ENCODE results near the gene POLK. TPM values are rescaled to one million over a fixed set of nuclear protein-coding genes. Genes with fewer than 3 reads are reported as not detected.

Gene POLK
- total and polyA plus RNA-seq, 2 experiments from 2014 or later = 22.2 to 25.7 TPM

GRCh38 chr5:75547812-75548211 is 36.1 kb downstream of the POLK start:
- H3K4me3 ChIP-seq = no peak overlapping the region
- H3K4me2 ChIP-seq (ENCODE audit: unreplicated experiment) = no peak overlapping the region
- no peak overlapping the region for H3K27ac ChIP-seq
- in situ Hi-C loops (cut with MboI) = no loop called here
- peaks cover 11% of the 10 kb centered on the region for H3K36me3 ChIP-seq (ENCODE audit: low read depth)
- WGBS, 2 experiments (ENCODE audit: low coverage in 1 of 2, low lambda C conversion rate in 2 of 2, missing lambda C conversion rate in 2 of 2) = 95 to 97% methylated on average over 3 of the region's 3 CpGs
- TF ChIP-seq EZH2 (IDR thresholded peaks at IDR 0.05; ENCODE audit: insufficient read depth, poor library complexity, severe bottlenecking) (no peak), EZH2phosphoT487 (IDR thresholded peaks at IDR 0.05; ENCODE audit: insufficient read depth, low read depth) (no peak)
- H4K20me1 ChIP-seq (ENCODE audit: insufficient read depth) = no peaks in the 10 kb centered on the region
- no peaks in the 10 kb centered on the region for H3K9me3 ChIP-seq (ENCODE audit: low read depth)
- no peaks in the 10 kb centered on the region for H3K27me3 ChIP-seq (replicated peaks; ENCODE audit: insufficient read depth)
- no peak overlapping the region for H3K9ac ChIP-seq
- no peak for DNase-seq
- H2AFZ ChIP-seq = no peak overlapping the region
- H3K9me2 ChIP-seq (ENCODE audit: insufficient read depth) = no peaks in the 10 kb centered on the region
- H3K4me1 ChIP-seq (ENCODE audit: insufficient read depth) = peaks cover 6% of the 10 kb centered on the region; the same call in 1 of the 2 replicates
- peaks cover 17% of the 10 kb centered on the region; the same call in 1 of the 2 replicates for H3F3A ChIP-seq (ENCODE audit: insufficient read depth)
- H3K79me2 ChIP-seq (ENCODE audit: insufficient read depth) = peaks cover 61% of the 10 kb centered on the region

DNA sequence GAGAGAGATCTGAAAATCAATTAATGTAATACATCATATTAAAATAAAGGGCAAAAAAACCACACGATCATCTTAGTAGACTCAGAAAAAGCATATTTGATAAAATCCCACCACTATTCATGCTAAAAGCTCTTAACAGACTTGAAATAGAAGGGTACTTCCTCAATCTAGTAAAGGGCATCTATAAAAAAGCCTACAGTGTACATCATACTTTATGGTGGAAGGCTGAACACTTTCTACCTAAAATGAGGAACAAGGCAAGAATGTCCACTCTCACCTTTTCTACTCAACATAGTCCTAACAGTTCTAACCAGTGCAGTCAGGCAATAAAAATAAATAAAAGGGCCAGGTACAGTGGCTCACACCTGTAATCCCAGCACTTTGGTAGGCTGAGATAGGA is 38.9 kb downstream of the POLK start:
- Histone ChIP-seq H4K20me1 (ENCODE audit: insufficient read depth) (no peaks in the 10 kb centered on the region; the same call in 1 of the 2 replicates), H3K9ac (no peak overlapping the region), H3K9me2 (ENCODE audit: insufficient read depth) (no peaks in the 10 kb centered on the region), H2AFZ (no peak overlapping the region), H3K27me3 (replicated peaks; ENCODE audit: insufficient read depth) (no peaks in the 10 kb centered on the region), H3F3A (ENCODE audit: insufficient read depth) (peaks cover 17% of the 10 kb centered on the region; the same call in 1 of the 2 replicates), H3K4me2 (ENCODE audit: unreplicated experiment) (no peak overlapping the region), H3K79me2 (ENCODE audit: insufficient read depth) (peaks cover 55% of the 10 kb centered on the region), H3K4me3 (no peak overlapping the region), H3K4me1 (ENCODE audit: insufficient read depth) (peaks cover 6% of the 10 kb centered on the region; the same call in 1 of the 2 replicates), H3K9me3 (ENCODE audit: low read depth) (no peaks in the 10 kb centered on the region), H3K27ac (no peak overlapping the region), H3K36me3 (ENCODE audit: low read depth) (peaks cover 24% of the 10 kb centered on the region)
- 96 to 97% methylated on average over 1 of the region's 1 CpG for WGBS, 2 experiments (ENCODE audit: low coverage in 1 of 2, low lambda C conversion rate in 2 of 2, missing lambda C conversion rate in 2 of 2)
- no peak for TF ChIP-seq EZH2 (IDR thresholded peaks at IDR 0.05; ENCODE audit: insufficient read depth, poor library complexity, severe bottlenecking)
- TF ChIP-seq EZH2phosphoT487 (IDR thresholded peaks at IDR 0.05; ENCODE audit: insufficient read depth, low read depth) = no peak
- DNase-seq = no peak
- in situ Hi-C loops (cut with MboI) = no loop called here

- DNase-seq = peak; percentile 66
- H3K9me3 ChIP-seq (ENCODE audit: low read depth) = no peaks in the 10 kb centered on the region
- H3K4me1 ChIP-seq (ENCODE audit: insufficient read depth) = peaks cover 6% of the 10 kb centered on the region; the same call in 1 of the 2 replicates
- no peaks in the 10 kb centered on the region for H3K9me2 ChIP-seq (ENCODE audit: insufficient read depth)
- H3K4me3 ChIP-seq = no peak overlapping the region
- no peak overlapping the region for H3K4me2 ChIP-seq (ENCODE audit: unreplicated experiment)
- no peaks in the 10 kb centered on the region for H3K27me3 ChIP-seq (replicated peaks; ENCODE audit: insufficient read depth)
- peaks cover 53% of the 10 kb centered on the region for H3K79me2 ChIP-seq (ENCODE audit: insufficient read depth)
- H3K9ac ChIP-seq = no peak overlapping the region
- H3K36me3 ChIP-seq (ENCODE audit: low read depth) = peaks cover 24% of the 10 kb centered on the region
- no peak overlapping the region for H2AFZ ChIP-seq
- H3K27ac ChIP-seq = no peak overlapping the region
- H4K20me1 ChIP-seq (ENCODE audit: insufficient read depth) = no peaks in the 10 kb centered on the region; the same call in 1 of the 2 replicates
- H3F3A ChIP-seq (ENCODE audit: insufficient read depth) = peaks cover 17% of the 10 kb centered on the region; the same call in 1 of the 2 replicates
- in situ Hi-C loops (cut with MboI) = no loop called here
- TF ChIP-seq EZH2phosphoT487 (IDR thresholded peaks at IDR 0.05; ENCODE audit: insufficient read depth, low read depth) (no peak), EZH2 (IDR thresholded peaks at IDR 0.05; ENCODE audit: insufficient read depth, poor library complexity, severe bottlenecking) (no peak)
- 33 to 35% methylated on average over 3 of the region's 3 CpGs for WGBS, 2 experiments (ENCODE audit: low coverage in 1 of 2, low lambda C conversion rate in 2 of 2, missing lambda C conversion rate in 2 of 2)
Measured at GRCh38 chr5:75551471-75551870, 39.8 kb downstream of the POLK start.

- no peak overlapping the region for H2AFZ ChIP-seq
- no peaks in the 10 kb centered on the region for H3K9me2 ChIP-seq (ENCODE audit: insufficient read depth)
- H3F3A ChIP-seq (ENCODE audit: insufficient read depth) = peaks cover 17% of the 10 kb centered on the region; the same call in 1 of the 2 replicates
- DNase-seq = no peak
- peaks cover 30% of the 10 kb centered on the region for H3K36me3 ChIP-seq (ENCODE audit: low read depth)
- H3K9ac ChIP-seq = no peak overlapping the region
- no peak overlapping the region for H3K27ac ChIP-seq
- no peak overlapping the region for H3K4me2 ChIP-seq (ENCODE audit: unreplicated experiment)
- H3K27me3 ChIP-seq (replicated peaks; ENCODE audit: insufficient read depth) = no peaks in the 10 kb centered on the region
- H3K4me1 ChIP-seq (ENCODE audit: insufficient read depth) = peaks cover 6% of the 10 kb centered on the region; the same call in 1 of the 2 replicates
- H3K9me3 ChIP-seq (ENCODE audit: low read depth) = no peaks in the 10 kb centered on the region
- H3K4me3 ChIP-seq = no peak overlapping the region
- TF ChIP-seq EZH2 (IDR thresholded peaks at IDR 0.05; ENCODE audit: insufficient read depth, poor library complexity, severe bottlenecking) = no peak
- no peaks in the 10 kb centered on the region; the same call in 1 of the 2 replicates for H4K20me1 ChIP-seq (ENCODE audit: insufficient read depth)
- 99 to 100% methylated on average over 2 of the region's 2 CpGs for WGBS, 2 experiments (ENCODE audit: low coverage in 1 of 2, low lambda C conversion rate in 2 of 2, missing lambda C conversion rate in 2 of 2)
- in situ Hi-C loops (cut with MboI) = no loop called here
- peaks cover 54% of the 10 kb centered on the region for H3K79me2 ChIP-seq (ENCODE audit: insufficient read depth)
Measured at GRCh38 chr5:75552764-75553163, 41.1 kb downstream of the POLK start.
